Gastrocnemius medialis (tissue), 4 donors: Measurements from ENCODE around the gene F2RL2.

ENCODE experiments used
- POLR2A ChIP-seq, 2 donors: fragments of 450-650 bp; IDR thresholded peaks; one replicate each; pipeline ENCODE4 v1.6.1; 2017; ENCODE audit warnings: antibody characterized with exemption in 2 of 2, mild to moderate bottlenecking in 2 of 2, moderate library complexity in 2 of 2
- TF ChIP-seq, protein P1 (sequence below), 5 experiments: fragments of 450-650 bp in 3 of 5; fragments of 200-600 bp in 2 of 5; sonication (generic) in 2 of 5; IDR thresholded peaks in 4 of 5; conservative IDR thresholded peaks in 1 of 5; 1 replicate in 4 of 5; 2 replicates in 1 of 5; pipeline ENCODE4 v1.5.1; 2016 to 2019; ENCODE audit warnings: antibody characterized with exemption in 5 of 5, mild to moderate bottlenecking in 3 of 5, moderate library complexity in 3 of 5

DNA sequence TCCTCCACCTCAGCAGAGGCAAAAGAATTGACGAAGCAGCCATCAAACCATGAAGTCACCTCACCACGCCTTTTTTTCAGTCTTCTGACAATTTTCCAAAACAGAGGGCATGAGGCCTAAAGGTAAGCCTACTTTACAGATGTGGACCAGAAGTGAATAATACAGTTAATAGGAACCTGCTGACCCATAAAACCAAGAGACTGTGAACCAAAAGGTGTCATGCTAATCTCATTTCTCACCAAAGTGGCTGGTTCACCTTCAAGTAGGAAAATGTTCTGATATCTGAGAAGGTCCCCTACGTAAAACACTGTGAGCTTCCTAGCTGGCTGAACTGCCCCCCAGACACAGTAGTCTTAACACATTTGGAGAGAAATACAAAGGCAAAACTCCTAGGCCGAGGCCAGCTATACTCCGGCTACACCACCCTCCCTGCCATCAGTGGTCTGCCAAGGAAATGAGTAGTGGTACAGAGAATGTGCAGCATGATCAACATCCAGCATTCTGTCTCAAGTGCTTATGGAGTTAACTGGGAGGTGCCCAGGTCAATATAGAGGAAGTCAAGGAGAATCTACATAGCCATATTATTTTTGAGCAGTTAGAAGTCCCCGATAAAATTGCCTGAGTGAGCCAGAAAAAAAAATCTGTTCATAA is 19.3 kb upstream of the F2RL2 start:
- no peak for TF ChIP-seq POLR2A (IDR thresholded peaks at IDR 0.05)
- TF ChIP-seq, protein P1, sequence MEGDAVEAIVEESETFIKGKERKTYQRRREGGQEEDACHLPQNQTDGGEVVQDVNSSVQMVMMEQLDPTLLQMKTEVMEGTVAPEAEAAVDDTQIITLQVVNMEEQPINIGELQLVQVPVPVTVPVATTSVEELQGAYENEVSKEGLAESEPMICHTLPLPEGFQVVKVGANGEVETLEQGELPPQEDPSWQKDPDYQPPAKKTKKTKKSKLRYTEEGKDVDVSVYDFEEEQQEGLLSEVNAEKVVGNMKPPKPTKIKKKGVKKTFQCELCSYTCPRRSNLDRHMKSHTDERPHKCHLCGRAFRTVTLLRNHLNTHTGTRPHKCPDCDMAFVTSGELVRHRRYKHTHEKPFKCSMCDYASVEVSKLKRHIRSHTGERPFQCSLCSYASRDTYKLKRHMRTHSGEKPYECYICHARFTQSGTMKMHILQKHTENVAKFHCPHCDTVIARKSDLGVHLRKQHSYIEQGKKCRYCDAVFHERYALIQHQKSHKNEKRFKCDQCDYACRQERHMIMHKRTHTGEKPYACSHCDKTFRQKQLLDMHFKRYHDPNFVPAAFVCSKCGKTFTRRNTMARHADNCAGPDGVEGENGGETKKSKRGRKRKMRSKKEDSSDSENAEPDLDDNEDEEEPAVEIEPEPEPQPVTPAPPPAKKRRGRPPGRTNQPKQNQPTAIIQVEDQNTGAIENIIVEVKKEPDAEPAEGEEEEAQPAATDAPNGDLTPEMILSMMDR (IDR thresholded peaks at IDR 0.05 in 4 of 5, conservative IDR thresholded peaks at IDR 0.05 in 1 of 5), result no peak
